Activated CD8-positive, alpha-beta memory T cell treated with anti-CD3 and anti-CD28 coated beads for 4 hours (primary cell): ENCODE measurements around the gene BNIP5.

ENCODE experiments used
- DNase-seq, 2 donors: peaks; one replicate each; pipeline ENCODE4 v3.0.0-alpha.2; 2020; ENCODE audit warnings: low read depth in 2 of 2

Gene BNIP5

GRCh38 chr6:36336779-36337241 is at the start of gene BNIP5:
BNIP5 (minus strand) TSS chr6:36336888; CDS start chr6:36330690, 6,198 bp downstream.
- DNase-seq = no peak

- no peak for DNase-seq
These were observed 47.4 kb upstream of the BNIP5 start for GRCh38 chr6:36384095-36384494.

GRCh38 chr6:36383606-36384005 is 46.9 kb upstream of the BNIP5 start:
- DNase-seq = no peak

DNA sequence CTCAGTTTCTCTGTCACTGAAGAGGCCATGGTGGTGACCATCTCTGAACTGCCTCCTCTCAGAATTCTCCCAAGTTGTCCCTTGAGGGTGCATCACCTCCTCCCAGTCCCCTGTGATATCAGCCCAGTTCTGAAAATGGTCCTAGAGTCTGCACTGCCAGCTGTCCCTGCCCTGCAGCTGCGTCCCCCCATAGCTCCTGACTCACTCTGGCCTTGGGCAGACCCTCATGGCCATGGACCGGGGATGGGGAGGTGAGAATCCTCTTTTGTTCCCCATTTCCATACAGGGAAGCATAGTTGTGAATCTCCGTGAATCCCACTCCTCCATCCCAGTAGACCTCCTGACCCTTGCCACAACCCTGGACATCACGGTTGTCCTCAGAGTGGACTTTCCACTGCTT is 46.3 kb upstream of the BNIP5 start:
- no peak for DNase-seq

GRCh38 chr6:36381502-36382389 is 45.1 kb upstream of the BNIP5 start:
- DNase-seq = no peak

GRCh38 chr6:36380166-36380565 is 43.5 kb upstream of the BNIP5 start:
- DNase-seq = no peak

- no peak for DNase-seq
These were observed 42.2 kb upstream of the BNIP5 start for GRCh38 chr6:36378936-36379335.

DNA sequence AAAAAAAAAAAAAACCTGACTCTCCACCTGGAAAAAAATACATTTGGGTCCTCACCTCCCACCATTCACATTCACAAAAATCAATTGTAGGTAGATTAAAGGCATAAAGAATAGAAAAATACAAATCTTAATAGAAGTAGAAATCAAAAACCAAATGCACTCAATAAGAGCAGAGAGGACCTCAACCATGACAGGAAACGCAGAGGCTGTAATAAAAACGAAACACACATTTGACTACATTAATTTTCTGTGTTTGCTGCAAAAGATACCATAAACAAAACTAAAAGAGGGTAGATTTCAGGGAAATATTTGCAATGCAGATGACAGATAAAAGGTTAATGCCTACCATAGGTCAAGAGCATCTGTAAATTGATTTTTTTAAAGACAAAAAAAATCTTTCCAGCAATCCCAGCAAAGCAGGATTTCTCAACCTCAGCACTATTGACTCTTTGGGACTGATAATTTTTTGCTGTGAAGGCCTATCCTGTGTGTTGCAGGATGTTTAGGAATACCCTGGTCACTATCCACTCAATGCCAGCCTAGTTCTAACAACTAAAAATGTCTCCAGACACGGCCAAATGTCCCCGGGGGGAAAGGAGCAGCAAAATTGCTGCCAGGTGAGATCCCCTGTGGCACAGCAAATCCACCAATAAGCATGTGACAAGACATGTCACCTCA is 41.7 kb upstream of the BNIP5 start:
- DNase-seq = no peak

GRCh38 chr6:36377594-36377993 is 40.9 kb upstream of the BNIP5 start:
- no peak for DNase-seq

DNA sequence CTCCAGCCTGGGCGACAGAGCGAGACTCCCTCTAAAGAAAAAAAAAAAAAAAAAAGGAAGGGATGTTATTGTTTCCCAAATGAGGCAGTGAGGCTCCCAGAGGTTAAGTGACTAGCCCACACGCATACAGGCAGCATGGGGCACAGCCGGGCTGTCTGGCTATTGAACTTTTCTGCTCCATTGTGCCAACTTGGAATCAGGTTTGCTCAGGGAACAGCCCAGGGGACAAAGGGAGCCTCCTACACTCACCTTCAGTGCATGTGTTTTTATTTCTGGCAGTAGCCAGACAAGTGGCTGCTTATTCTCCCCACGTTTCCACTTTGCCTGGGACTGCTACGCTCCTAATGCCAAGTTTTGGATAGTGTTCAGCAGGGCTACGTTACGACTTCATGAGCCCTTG is 40.1 kb upstream of the BNIP5 start:
- DNase-seq = no peak

DNA sequence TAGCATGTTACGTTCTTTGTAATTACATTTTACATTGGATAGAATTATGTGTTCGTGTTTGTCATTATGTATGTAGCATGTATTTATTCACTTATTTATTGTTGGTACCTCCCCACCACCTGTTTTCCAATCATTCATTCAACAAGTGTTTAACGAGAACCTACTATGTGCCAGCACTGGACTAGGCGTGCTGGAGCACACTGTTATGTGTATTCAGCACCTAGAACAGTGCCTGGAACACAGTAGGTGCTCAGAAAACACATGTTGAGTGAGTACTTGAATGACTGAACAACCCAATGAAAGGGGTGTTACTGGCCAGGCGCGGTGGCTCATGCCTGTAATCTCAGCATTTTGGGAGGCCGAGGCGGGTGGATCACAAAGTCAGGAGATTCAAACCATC is 39.5 kb upstream of the BNIP5 start:
- DNase-seq = no peak

GRCh38 chr6:36375644-36376155 is 39.0 kb upstream of the BNIP5 start:
- DNase-seq = no peak

- DNase-seq = no peak
These were observed 38.3 kb upstream of the BNIP5 start for GRCh38 chr6:36374972-36375371.

GRCh38 chr6:36374194-36374593 is 37.5 kb upstream of the BNIP5 start:
- DNase-seq = no peak

- DNase-seq = no peak
These were observed 36.8 kb upstream of the BNIP5 start for GRCh38 chr6:36373368-36374019.

DNA sequence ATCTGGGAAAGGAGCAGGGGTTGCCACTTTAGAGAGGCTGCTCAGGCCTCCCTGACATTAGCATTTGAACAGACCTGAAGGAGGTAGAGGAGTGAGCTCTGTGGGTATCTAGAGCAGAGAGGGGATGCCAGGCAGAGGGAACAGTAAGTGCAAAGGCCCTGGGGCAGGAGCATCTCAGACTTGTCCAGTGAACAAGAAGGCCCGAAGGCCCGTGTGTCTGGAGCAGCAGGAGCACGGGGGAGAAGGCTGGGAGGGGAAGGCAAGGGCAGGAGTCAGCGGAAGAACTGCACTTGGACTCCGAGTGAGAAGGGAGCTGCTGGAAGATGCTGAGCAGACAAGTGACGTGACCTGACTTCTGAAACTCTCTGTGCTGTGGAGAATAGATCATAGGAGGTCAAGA is 35.4 kb upstream of the BNIP5 start:
- no peak for DNase-seq

- no peak for DNase-seq
These were observed 34.5 kb upstream of the BNIP5 start for GRCh38 chr6:36371211-36371610.

- no peak for DNase-seq
These were observed 34.0 kb upstream of the BNIP5 start for GRCh38 chr6:36370638-36371037.

DNA sequence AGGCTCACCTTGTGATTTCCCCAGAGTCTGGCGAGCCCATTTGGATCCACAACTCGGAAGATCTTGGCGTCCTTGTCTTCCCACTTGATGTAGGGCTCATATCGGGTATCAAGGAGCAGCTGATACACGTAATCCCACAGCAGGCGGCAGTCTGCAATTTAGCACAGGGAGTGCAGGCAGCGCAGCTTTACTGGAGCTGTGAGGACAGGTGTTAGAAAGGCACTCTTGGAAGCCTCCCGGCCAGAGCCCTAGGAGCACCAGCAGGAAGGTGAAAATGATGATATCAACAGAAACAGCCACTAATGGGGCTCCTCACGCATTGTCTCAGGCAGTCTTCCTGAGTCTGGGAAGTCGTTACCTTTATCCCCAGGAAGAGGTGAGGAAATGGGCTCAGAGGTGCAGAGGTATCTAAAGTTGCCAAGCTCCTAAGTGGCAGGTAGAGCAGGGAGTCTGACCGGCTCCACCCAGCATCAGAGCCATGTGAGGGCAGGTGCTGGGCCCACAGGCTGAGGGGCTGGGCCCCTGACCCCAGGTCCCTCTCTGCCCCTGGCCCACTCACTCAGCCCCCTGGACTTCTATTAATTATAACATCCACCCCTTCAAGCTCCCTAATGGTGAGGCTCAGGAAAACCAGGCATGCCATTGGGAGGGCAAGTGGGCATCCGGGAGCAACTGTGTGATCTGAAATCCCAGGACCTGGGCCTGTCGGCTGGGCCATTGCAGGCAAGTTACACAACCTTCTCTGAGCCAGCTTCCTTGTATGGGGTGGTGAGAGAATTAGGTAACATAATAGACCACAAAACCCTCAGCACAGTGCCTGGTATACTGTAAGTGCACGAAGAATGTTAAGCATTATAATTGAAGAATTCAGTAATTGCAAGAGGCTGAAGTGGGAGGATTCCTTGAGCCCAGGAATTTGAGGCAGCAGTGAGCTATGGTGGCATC is 32.5 kb upstream of the BNIP5 start:
- DNase-seq = no peak

DNA sequence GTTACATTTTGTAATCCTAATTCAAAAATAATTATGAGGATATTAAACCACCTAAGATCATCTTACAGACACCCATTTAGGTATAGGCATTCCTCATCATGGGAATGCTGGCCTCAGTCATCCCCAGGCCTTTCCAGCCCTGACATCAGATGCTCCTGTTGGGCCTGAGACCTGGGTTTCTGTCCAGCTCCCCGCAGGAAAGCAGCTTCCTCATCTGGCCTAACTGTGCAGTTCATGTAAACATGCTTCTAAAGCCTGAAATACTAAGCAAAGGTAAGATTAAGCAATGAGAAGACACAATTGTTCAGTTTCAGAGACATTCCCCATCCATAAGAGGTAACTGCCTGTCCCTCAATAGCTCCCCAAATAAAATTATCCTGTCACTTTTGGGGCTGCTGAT is 31.7 kb upstream of the BNIP5 start:
- DNase-seq = no peak

DNA sequence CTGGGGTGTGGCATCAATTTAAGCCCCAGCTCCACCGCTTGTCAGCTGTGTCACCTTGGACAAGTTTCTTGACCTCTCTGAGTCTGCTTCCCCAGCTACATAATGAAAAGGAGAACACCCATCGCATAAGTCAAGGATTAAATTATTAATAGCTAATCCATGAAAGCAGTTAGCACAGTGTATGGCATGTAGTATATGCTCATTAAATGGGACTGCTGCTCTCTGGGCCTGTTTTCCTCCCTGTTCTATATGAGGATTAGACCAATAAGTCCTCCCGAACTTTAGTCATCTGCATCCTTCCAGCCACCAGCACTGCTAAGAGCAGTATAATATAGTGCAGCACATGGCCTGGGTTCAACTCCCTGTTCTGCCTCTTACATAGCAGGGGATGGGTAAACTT is 31.1 kb upstream of the BNIP5 start:
- DNase-seq = no peak
